ENCODE measurements around the gene IQSEC3. TPM values are rescaled to one million over a fixed set of nuclear protein-coding genes. Genes with fewer than 3 reads are reported as not detected.
"Not testable (repeated sequence)": the region's sequence is repeated elsewhere in the genome, so short reads cannot be mapped to it uniquely, and the experiment has no call there.

IQSEC3 gene
- total RNA-seq, 1 donor from 2014 or later: 4.2 TPM

- no peak for DNase-seq (ENCODE audit: extremely low spot score, unreplicated experiment)
- H3K27me3 Mint-ChIP-seq: peaks cover 46% of the 10 kb centered on the region
- no peaks in the 10 kb centered on the region for H3K36me3 Mint-ChIP-seq
- H3K27ac Mint-ChIP-seq: no peak overlapping the region
- no peaks in the 10 kb centered on the region for H3K9me3 Mint-ChIP-seq
- TF ChIP-seq CTCF (conservative IDR thresholded peaks at IDR 0.05): no peak
- H3K4me3 Mint-ChIP-seq: no peak overlapping the region
- no peaks in the 10 kb centered on the region for H3K4me1 Mint-ChIP-seq (ENCODE audit: unreplicated experiment)
These were observed 62.4 kb downstream of the IQSEC3 start for GRCh38 chr12:129001-129400.

GRCh38 chr12:130519-130918 lies 64.0 kb downstream of the IQSEC3 start:
- H3K9me3 Mint-ChIP-seq: no peaks in the 10 kb centered on the region
- H3K4me1 Mint-ChIP-seq (ENCODE audit: unreplicated experiment): no peaks in the 10 kb centered on the region
- H3K27me3 Mint-ChIP-seq: peaks cover 46% of the 10 kb centered on the region
- no peaks in the 10 kb centered on the region for H3K36me3 Mint-ChIP-seq
- no peak overlapping the region for H3K4me3 Mint-ChIP-seq
- no peak for DNase-seq (ENCODE audit: extremely low spot score, unreplicated experiment)
- no peak overlapping the region for H3K27ac Mint-ChIP-seq
- TF ChIP-seq CTCF (conservative IDR thresholded peaks at IDR 0.05): no peak

GRCh38 chr12:131008-131407 lies 64.4 kb downstream of the IQSEC3 start:
- Mint-ChIP-seq H3K36me3 (peaks cover 4% of the 10 kb centered on the region), H3K9me3 (no peaks in the 10 kb centered on the region), H3K4me1 (ENCODE audit: unreplicated experiment) (no peaks in the 10 kb centered on the region), H3K27ac (no peak overlapping the region), H3K27me3 (peaks cover 49% of the 10 kb centered on the region), H3K4me3 (no peak overlapping the region)
- TF ChIP-seq CTCF (conservative IDR thresholded peaks at IDR 0.05): no peak
- DNase-seq (ENCODE audit: extremely low spot score, unreplicated experiment): no peak

- Mint-ChIP-seq H3K36me3 (peaks cover 4% of the 10 kb centered on the region), H3K27me3 (peaks cover 45% of the 10 kb centered on the region), H3K9me3 (no peaks in the 10 kb centered on the region), H3K4me3 (no peak overlapping the region), H3K4me1 (ENCODE audit: unreplicated experiment) (no peaks in the 10 kb centered on the region), H3K27ac (no peak overlapping the region)
- DNase-seq (ENCODE audit: extremely low spot score, unreplicated experiment): no peak
- no peak for TF ChIP-seq CTCF (conservative IDR thresholded peaks at IDR 0.05)
These were observed 65.3 kb downstream of the IQSEC3 start for GRCh38 chr12:131732-132495.

GRCh38 chr12:133616-134232 lies 67.2 kb downstream of the IQSEC3 start:
- not testable (repeated sequence) for H3K9me3 Mint-ChIP-seq; H3K4me3 Mint-ChIP-seq; H3K36me3 Mint-ChIP-seq; H3K4me1 Mint-ChIP-seq (ENCODE audit: unreplicated experiment); H3K27ac Mint-ChIP-seq; DNase-seq (ENCODE audit: extremely low spot score, unreplicated experiment)
- H3K27me3 Mint-ChIP-seq: peaks cover 34% of the 10 kb centered on the region

GRCh38 chr12:135138-135537 lies 68.6 kb downstream of the IQSEC3 start:
- Mint-ChIP-seq H3K9me3 (no peaks in the 10 kb centered on the region), H3K4me1 (ENCODE audit: unreplicated experiment) (peaks cover 11% of the 10 kb centered on the region), H3K27ac (no peak overlapping the region), H3K36me3 (peaks cover 4% of the 10 kb centered on the region), H3K4me3 (no peak overlapping the region), H3K27me3 (peaks cover 41% of the 10 kb centered on the region)
- no peak for TF ChIP-seq CTCF (conservative IDR thresholded peaks at IDR 0.05)
- DNase-seq (ENCODE audit: extremely low spot score, unreplicated experiment): no peak
